KMS-11 (cell line): ENCODE measurements around the gene AFF3.

Source experiments
- H2AFZ ChIP-seq: fragments of 200-600 bp; sonication (generic); 2 replicates; pipeline ENCODE4 v1.6.1; 2016; ENCODE audit warnings: antibody characterized with exemption, mixed run types, low read depth
- H3K27ac ChIP-seq: fragments of 200-600 bp; sonication (generic); 2 replicates; pipeline ENCODE4 v1.6.1; 2016; ENCODE audit warnings: mild to moderate bottlenecking, mixed run types
- H3K27me3 ChIP-seq: fragments of 200-600 bp; sonication (generic); 2 replicates; pipeline ENCODE4 v1.6.1; 2017; ENCODE audit warnings: mild to moderate bottlenecking, low read depth, mixed run types, moderate library complexity; ENCODE audit not compliant: insufficient read depth
- H3K36me3 ChIP-seq: fragments of 200-600 bp; sonication (generic); 2 replicates; pipeline ENCODE4 v1.6.1; 2017; ENCODE audit warnings: mild to moderate bottlenecking, mixed run types; ENCODE audit not compliant: insufficient read depth
- H3K4me1 ChIP-seq: fragments of 200-600 bp; sonication (generic); 2 replicates; pipeline ENCODE4 v1.6.1; 2016; ENCODE audit warnings: mild to moderate bottlenecking, low read depth, mixed run types; ENCODE audit not compliant: poor library complexity, severe bottlenecking
- H3K4me2 ChIP-seq: fragments of 200-600 bp; sonication (generic); 2 replicates; pipeline ENCODE4 v1.7.0; 2016; ENCODE audit warnings: mild to moderate bottlenecking, mixed run types
- H3K4me3 ChIP-seq: fragments of 200-600 bp; sonication (generic); IDR thresholded peaks from 2 replicates; pipeline ENCODE4 v1.6.1; 2017; ENCODE audit warnings: low read depth, low read length, mixed read lengths; ENCODE audit not compliant: insufficient read depth
- H3K79me2 ChIP-seq: fragments of 200-600 bp; sonication (generic); 2 replicates; pipeline ENCODE4 v1.6.1; 2016; ENCODE audit warnings: low read depth, mixed run types; ENCODE audit not compliant: insufficient read depth
- H3K9ac ChIP-seq: fragments of 200-600 bp; sonication (generic); 2 replicates; pipeline ENCODE4 v1.6.1; 2016; ENCODE audit warnings: mild to moderate bottlenecking, mixed run types
- H4K20me1 ChIP-seq: fragments of 200-600 bp; sonication (generic); 2 replicates; pipeline ENCODE4 v1.6.1; 2016; ENCODE audit warnings: mild to moderate bottlenecking, mixed run types; ENCODE audit not compliant: insufficient read depth
- CTCF ChIP-seq: fragments of 200-600 bp; sonication (generic); conservative IDR thresholded peaks from 2 replicates; pipeline ENCODE4 v1.6.1; 2017; ENCODE audit warnings: low read depth, mild to moderate bottlenecking, antibody characterized with exemption, low read length, moderate library complexity, mixed read lengths

AFF3 gene

GRCh38 chr2:99496021-99496420 lies 646.4 kb downstream of the AFF3 start:
- no peak for TF ChIP-seq CTCF
- H3K27ac ChIP-seq = no peak overlapping the region
- no peak overlapping the region for H2AFZ ChIP-seq

More at GRCh38 chr2:99496021-99496420, 646.4 kb downstream of the AFF3 start:
- Histone ChIP-seq H3K9ac (no peak overlapping the region), H3K4me3 (no peak overlapping the region), H4K20me1 (no peaks in the 10 kb centered on the region), H3K27me3 (no peaks in the 10 kb centered on the region), H3K36me3 (no peaks in the 10 kb centered on the region), H3K79me2 (no peaks in the 10 kb centered on the region), H3K4me1 (peaks cover 2% of the 10 kb centered on the region), H3K4me2 (no peak overlapping the region)
